Mesothelial cell of epicardium (in vitro differentiated cells): ENCODE data around the gene CYB561. TPM values are rescaled to one million over a fixed set of nuclear protein-coding genes. Genes with fewer than 3 reads are reported as not detected.

Experiments used
- DNase-seq, 2 experiments: peaks; one replicate each; pipeline ENCODE4 v3.0.0; 2021; ENCODE audit warnings: low spot score in 2 of 2; ENCODE audit not compliant: unreplicated experiment in 2 of 2
- H3K27ac Mint-ChIP-seq: 2 replicates; pipeline ENCODE4 v1.8.0; 2021; ENCODE audit warnings: mixed read lengths
- H3K27me3 Mint-ChIP-seq: 2 replicates; pipeline ENCODE4 v1.8.0; 2021; ENCODE audit warnings: low read depth, mixed read lengths
- H3K36me3 Mint-ChIP-seq: 2 replicates; pipeline ENCODE4 v1.8.0; 2021; ENCODE audit warnings: mixed read lengths
- H3K4me1 Mint-ChIP-seq: 2 replicates; pipeline ENCODE4 v1.8.0; 2021; ENCODE audit warnings: mixed read lengths
- H3K4me3 Mint-ChIP-seq: 2 replicates; pipeline ENCODE4 v1.8.0; 2021; ENCODE audit warnings: mild to moderate bottlenecking, moderate library complexity, mixed read lengths
- H3K9me3 Mint-ChIP-seq: 2 replicates; pipeline ENCODE4 v1.8.0; 2021; ENCODE audit warnings: mixed read lengths
- CTCF ChIP-seq: fragments of 200-600 bp; sonication (generic); IDR thresholded peaks from one replicate; pipeline ENCODE4 v1.5.0; 2021; ENCODE audit warnings: antibody characterized with exemption; ENCODE audit not compliant: unreplicated experiment
- total RNA-seq: library from RNA; stranded (reverse); gene quantifications from 3 replicates; pipeline ENCODE4 v1.2.1, GENCODE V29; 2021

Gene CYB561
- total RNA-seq, 1 donor from 2014 or later = 21.5 TPM

- Mint-ChIP-seq H3K9me3 (no peaks in the 10 kb centered on the region), H3K27me3 (no peaks in the 10 kb centered on the region), H3K4me3 (no peak overlapping the region), H3K4me1 (no peaks in the 10 kb centered on the region), H3K36me3 (peaks cover 3% of the 10 kb centered on the region), H3K27ac (no peak overlapping the region)
- no peak for TF ChIP-seq CTCF
- DNase-seq = no peak
Observed at GRCh38 chr17:63426041-63426916, 19.8 kb downstream of the CYB561 start.

DNA sequence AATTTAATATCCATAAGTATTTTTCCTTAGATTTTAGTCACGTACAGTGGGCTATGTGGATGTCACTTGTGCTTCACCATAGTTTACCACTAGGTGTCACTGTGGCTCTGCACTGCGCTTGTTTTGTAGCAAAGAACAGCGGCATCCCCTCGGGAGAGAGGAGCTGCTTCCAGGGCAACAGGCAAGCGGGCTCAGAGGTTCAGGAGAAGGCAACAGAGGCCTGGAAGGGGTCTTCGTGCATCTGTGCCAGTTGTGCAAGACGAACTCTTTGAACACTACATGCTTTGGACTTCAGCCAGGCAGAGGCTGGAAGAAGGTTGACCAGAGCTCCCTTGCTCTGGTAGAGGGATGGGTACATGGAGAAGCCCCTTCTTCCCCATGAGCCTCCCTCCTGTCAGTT lies 20.6 kb downstream of the CYB561 start:
- peak in 1 of 2 experiments; percentile 80 for DNase-seq
- Mint-ChIP-seq H3K36me3 (peaks cover 10% of the 10 kb centered on the region), H3K4me1 (no peaks in the 10 kb centered on the region), H3K27me3 (no peaks in the 10 kb centered on the region), H3K27ac (no peak overlapping the region), H3K4me3 (no peak overlapping the region), H3K9me3 (no peaks in the 10 kb centered on the region)
- TF ChIP-seq CTCF = peak; percentile 89

- no peak overlapping the region for H3K27ac Mint-ChIP-seq
- no peak for DNase-seq
Observed at GRCh38 chr17:63423963-63424362, 22.1 kb downstream of the CYB561 start.

DNA sequence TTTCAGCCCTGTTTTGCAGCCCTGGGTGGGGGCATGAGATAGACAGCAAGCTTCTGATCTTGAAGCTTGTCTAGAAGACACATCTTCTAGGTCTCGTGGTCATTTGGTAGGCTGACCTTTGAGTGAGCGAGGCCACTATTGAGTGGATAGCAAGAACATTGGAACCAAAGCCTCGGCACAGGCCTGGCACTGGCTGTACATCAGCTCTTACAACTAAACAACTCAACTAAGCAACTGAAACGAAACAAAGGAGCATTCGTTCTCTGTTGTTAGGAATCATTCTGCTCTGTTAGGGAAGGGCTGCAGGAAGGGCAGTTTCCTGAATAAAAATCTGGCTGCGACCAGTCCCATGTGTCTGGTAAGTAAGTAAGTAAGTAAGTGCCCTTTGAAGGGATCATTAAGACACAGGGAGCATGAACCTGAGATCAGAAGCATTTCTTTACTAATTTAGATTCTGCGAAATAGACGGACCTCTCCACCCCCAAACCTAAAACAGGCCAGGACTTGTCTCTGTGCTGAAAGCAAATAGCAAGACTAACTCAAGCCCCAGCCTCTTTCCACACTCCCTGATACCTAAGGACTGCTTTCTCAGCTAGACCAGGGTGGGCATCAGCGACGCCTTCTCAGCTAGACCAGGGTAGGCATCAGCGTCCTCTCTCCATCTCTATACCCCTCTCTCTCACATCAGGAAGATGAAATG lies 22.7 kb downstream of the CYB561 start:
- H3K4me3 Mint-ChIP-seq = no peak overlapping the region
- no peak overlapping the region for H3K27ac Mint-ChIP-seq
- no peaks in the 10 kb centered on the region for H3K27me3 Mint-ChIP-seq
- H3K4me1 Mint-ChIP-seq = no peaks in the 10 kb centered on the region
- H3K36me3 Mint-ChIP-seq = peaks cover 23% of the 10 kb centered on the region
- DNase-seq = no peak
- TF ChIP-seq CTCF = no peak
- H3K9me3 Mint-ChIP-seq = no peaks in the 10 kb centered on the region

More at GRCh38 chr17:63423963-63424362, 22.1 kb downstream of the CYB561 start:
- peaks cover 19% of the 10 kb centered on the region for H3K36me3 Mint-ChIP-seq
- H3K9me3 Mint-ChIP-seq = no peaks in the 10 kb centered on the region
- TF ChIP-seq CTCF = no peak
- H3K27me3 Mint-ChIP-seq = no peaks in the 10 kb centered on the region
- no peak overlapping the region for H3K4me3 Mint-ChIP-seq
- no peaks in the 10 kb centered on the region for H3K4me1 Mint-ChIP-seq

GRCh38 chr17:63421681-63422645 lies 24.1 kb downstream of the CYB561 start:
- no peak overlapping the region for H3K27ac Mint-ChIP-seq
- DNase-seq = no peak

More at GRCh38 chr17:63421681-63422645, 24.1 kb downstream of the CYB561 start:
- Mint-ChIP-seq H3K27me3 (no peaks in the 10 kb centered on the region), H3K4me3 (no peak overlapping the region), H3K36me3 (peaks cover 27% of the 10 kb centered on the region), H3K4me1 (no peaks in the 10 kb centered on the region), H3K9me3 (no peaks in the 10 kb centered on the region)
- no peak for TF ChIP-seq CTCF
